Ascending aorta (tissue), 2 donors: ENCODE measurements around the gene RIN2. TPM values are rescaled to one million over a fixed set of nuclear protein-coding genes. Genes with fewer than 3 reads are reported as not detected.
A peak's percentile ranks its signal among the peaks of the same experiment; 100 is the strongest.

Experiments
- DNase-seq, 2 donors: peaks; one replicate each; pipeline ENCODE4 v3.0.0-alpha.2; 2019; ENCODE audit warnings: low spot score in 2 of 2
- H3K27ac ChIP-seq, 2 donors: fragments of 200-600 bp; sonication (generic); one replicate each; pipeline ENCODE4 v1.5.1; 2016 to 2017; ENCODE audit warnings: mild to moderate bottlenecking in 1 of 2
- H3K27me3 ChIP-seq: fragments of 200-600 bp; sonication (generic); one replicate; pipeline ENCODE4 v1.5.1; 2017
- H3K36me3 ChIP-seq, 2 donors: fragments of 200-600 bp; sonication (generic); one replicate each; pipeline ENCODE4 v1.5.1; 2016
- H3K4me1 ChIP-seq, 2 donors: fragments of 200-600 bp; sonication (generic); one replicate each; pipeline ENCODE4 v1.5.1; 2016 to 2017; ENCODE audit warnings: mild to moderate bottlenecking in 1 of 2
- H3K4me3 ChIP-seq, 2 donors: fragments of 200-600 bp; sonication (generic); one replicate each; pipeline ENCODE4 v1.5.1; 2016 to 2017; ENCODE audit warnings: mild to moderate bottlenecking in 1 of 2
- H3K9me3 ChIP-seq, 2 donors: fragments of 200-600 bp; sonication (generic); one replicate each; pipeline ENCODE4 v1.5.1; 2016
- intact Hi-C: fragments of 100-400 bp; cut with DNase I; formaldehyde crosslinking; loops from one replicate; pipeline ENCODE4 v1.15.1; 2023
- total RNA-seq: library from RNA; depleted of rRNA; stranded (reverse); fragments of >200 nt; gene quantifications from one replicate; pipeline ENCODE4 v1.1.0, GENCODE V29; 2016
- TF ChIP-seq, protein P1 (sequence below), 3 experiments: fragments of 200-600 bp in 2 of 3; fragments of 450-650 bp in 1 of 3; sonication (generic) in 2 of 3; IDR thresholded peaks; one replicate each; pipeline ENCODE4 v1.5.1; 2016 to 2019; ENCODE audit warnings: antibody characterized with exemption in 3 of 3, mild to moderate bottlenecking in 1 of 3, moderate library complexity in 1 of 3

RIN2 gene
- total RNA-seq, 1 donor from 2014 or later = 45.7 TPM

DNA sequence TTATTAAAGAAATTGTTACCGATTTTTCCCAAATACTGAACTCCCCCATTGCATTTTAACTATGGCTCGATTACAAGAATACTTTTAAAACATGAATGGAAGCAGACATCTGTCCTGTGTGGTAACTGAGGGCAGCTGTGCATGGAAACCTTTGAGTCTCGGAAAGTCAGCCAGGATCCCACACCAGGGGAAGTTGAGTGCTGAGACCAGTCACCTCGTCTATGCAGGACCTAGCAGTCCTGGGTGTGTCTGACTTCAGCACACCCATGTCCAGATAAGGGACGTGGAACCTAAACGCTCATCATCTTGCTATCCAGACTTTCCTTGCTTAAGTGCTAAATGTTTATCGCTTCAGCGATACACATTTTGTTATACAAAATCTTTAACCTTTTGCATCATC is 6.1 kb downstream of the RIN2 start:
- DNase-seq = peak in 1 of 2 donors; percentile 19
- Histone ChIP-seq H3K27ac (no peak overlapping the region), H3K36me3 (no peaks in the 10 kb centered on the region), H3K4me3 (no peak overlapping the region), H3K4me1 (peaks cover 0 to 10% of the 10 kb centered on the region in 2 donors), H3K27me3 (no peaks in the 10 kb centered on the region), H3K9me3 (no peaks in the 10 kb centered on the region)
- TF ChIP-seq, protein P1, sequence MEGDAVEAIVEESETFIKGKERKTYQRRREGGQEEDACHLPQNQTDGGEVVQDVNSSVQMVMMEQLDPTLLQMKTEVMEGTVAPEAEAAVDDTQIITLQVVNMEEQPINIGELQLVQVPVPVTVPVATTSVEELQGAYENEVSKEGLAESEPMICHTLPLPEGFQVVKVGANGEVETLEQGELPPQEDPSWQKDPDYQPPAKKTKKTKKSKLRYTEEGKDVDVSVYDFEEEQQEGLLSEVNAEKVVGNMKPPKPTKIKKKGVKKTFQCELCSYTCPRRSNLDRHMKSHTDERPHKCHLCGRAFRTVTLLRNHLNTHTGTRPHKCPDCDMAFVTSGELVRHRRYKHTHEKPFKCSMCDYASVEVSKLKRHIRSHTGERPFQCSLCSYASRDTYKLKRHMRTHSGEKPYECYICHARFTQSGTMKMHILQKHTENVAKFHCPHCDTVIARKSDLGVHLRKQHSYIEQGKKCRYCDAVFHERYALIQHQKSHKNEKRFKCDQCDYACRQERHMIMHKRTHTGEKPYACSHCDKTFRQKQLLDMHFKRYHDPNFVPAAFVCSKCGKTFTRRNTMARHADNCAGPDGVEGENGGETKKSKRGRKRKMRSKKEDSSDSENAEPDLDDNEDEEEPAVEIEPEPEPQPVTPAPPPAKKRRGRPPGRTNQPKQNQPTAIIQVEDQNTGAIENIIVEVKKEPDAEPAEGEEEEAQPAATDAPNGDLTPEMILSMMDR (IDR thresholded peaks at IDR 0.05) = no peak
- intact Hi-C loops = no loop called here

DNA sequence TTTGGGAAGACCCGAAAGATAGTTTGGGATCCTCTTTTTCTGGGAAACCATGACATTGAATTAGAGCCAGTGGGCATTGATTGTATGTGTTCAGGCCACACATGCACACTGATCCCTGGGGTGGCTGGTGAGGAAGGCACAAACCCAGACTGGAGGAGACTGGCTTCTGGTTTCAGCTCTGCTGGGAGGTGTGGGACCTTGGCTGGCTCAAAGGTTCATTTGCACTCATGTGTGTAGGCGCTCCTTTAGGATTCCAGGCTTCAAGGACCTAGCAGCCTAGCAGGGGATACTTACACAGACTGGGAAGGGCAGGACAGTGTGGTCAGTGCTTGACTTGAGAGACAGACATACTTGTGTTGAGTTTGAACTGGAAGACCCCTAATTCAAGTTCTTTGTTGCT is 7.2 kb downstream of the RIN2 start:
- intact Hi-C loops = no loop called here
- Histone ChIP-seq H3K4me3 (no peak overlapping the region), H3K9me3 (no peaks in the 10 kb centered on the region), H3K27ac (no peak overlapping the region), H3K36me3 (no peaks in the 10 kb centered on the region), H3K4me1 (peaks cover 0 to 1% of the 10 kb centered on the region in 2 donors), H3K27me3 (no peaks in the 10 kb centered on the region)
- DNase-seq = peak in 1 of 2 donors; percentile 54
- TF ChIP-seq, protein P1 (IDR thresholded peaks at IDR 0.05) = no peak

DNA sequence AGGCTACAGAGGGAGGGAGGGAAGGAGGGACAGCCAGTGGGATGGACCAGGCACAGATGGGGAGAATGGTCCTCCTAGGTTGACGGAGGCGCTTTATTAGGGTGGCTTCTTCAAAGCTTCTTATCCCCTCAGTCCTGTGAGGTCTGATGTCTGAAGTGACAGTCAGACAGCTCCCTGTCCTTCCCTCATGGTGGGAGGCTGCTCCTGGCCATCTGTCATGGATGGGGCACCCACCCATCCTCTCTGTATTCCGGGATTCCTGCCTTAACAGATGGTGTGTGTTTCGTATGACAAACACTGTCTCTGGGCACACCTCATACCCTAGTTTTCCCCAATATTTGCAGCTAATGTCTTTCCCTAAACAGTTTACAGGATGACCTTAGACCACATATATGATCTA is 7.9 kb downstream of the RIN2 start:
- Histone ChIP-seq H3K36me3 (no peaks in the 10 kb centered on the region), H3K9me3 (no peaks in the 10 kb centered on the region), H3K27ac (no peak overlapping the region), H3K4me3 (no peak overlapping the region), H3K27me3 (no peaks in the 10 kb centered on the region), H3K4me1 (no peaks in the 10 kb centered on the region)
- TF ChIP-seq, protein P1 (IDR thresholded peaks at IDR 0.05) = no peak
- intact Hi-C loops = no loop called here
- peak in 1 of 2 donors; percentile 15 for DNase-seq

DNA sequence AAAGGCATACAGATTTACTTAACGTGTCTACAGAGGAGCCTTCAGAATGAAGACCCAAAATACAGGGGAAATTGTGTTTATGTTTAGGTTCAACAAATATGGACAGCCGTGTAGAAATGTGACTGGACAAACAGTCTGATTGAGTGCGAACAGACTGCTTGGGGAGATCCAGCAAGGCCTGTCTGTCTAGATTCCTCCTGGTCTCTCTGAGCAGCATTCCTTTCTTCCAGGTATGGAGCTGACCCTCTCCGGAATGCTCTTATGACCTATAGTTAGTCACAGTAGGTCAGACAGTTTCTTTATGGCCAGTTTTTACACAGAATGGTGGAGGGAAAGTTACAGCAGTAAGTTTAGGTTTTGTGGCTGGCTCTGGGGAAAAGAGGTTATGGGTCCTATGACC is 9.0 kb downstream of the RIN2 start:
- Histone ChIP-seq H3K27ac (no peak overlapping the region), H3K4me1 (no peaks in the 10 kb centered on the region), H3K27me3 (no peaks in the 10 kb centered on the region), H3K9me3 (no peaks in the 10 kb centered on the region), H3K36me3 (no peaks in the 10 kb centered on the region), H3K4me3 (no peak overlapping the region)
- no peak for DNase-seq
- TF ChIP-seq, protein P1 (IDR thresholded peaks at IDR 0.05) = no peak
- intact Hi-C loops = no loop called here

DNA sequence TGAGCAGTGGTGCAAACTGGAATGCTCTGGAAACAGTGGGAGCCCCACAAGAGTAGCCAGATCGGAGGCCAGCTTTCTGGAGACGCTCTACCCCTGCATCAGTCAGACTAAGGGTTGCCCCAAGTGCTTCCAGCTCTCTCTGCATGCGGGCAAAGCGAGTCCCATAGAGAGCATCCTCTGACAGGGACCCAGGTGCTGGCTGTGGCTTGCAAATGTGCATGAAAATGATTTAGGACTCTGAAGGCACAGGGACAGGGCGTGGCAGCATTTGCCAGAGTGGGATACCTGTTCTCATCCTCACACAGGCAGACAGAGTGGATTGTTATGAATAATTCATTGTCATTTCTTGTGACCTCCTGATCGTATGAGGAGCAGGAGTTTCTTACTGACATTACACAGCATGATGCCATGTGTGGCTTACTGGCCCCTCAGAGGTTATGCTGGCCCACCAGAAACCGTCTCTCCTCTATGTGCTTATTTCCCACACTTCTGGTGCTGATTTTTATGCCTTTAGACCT is 10.3 kb downstream of the RIN2 start:
- no peaks in the 10 kb centered on the region for H3K27me3 ChIP-seq
- H3K27ac ChIP-seq = no peak overlapping the region
- TF ChIP-seq, protein P1 (IDR thresholded peaks at IDR 0.05) = no peak
- H3K36me3 ChIP-seq = no peaks in the 10 kb centered on the region
- intact Hi-C loops = no loop called here
- no peaks in the 10 kb centered on the region for H3K9me3 ChIP-seq
- peak in 1 of 2 donors; percentile 11 for DNase-seq
- no peak overlapping the region for H3K4me3 ChIP-seq
- H3K4me1 ChIP-seq = no peaks in the 10 kb centered on the region

DNA sequence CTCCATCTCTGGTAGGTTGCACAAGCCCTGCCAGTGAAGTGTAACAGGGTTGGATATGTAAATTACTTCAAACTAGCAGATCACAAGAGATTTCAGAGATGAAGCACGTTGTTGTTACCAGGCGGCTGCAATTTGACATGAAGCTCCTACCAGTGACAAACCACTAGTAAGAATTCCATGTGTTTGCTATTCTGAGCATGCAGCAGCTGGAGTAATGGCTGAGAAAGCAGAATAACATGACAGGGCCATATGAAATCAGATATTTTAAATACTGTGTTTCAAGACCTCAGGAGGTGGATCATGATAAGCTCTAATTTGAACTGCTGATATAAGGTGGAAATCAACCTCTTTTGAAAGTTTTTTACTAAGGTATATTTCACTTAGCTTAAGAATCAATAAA is 11.4 kb downstream of the RIN2 start:
- intact Hi-C loops = no loop called here
- H3K27me3 ChIP-seq = no peaks in the 10 kb centered on the region
- TF ChIP-seq, protein P1 (IDR thresholded peaks at IDR 0.05) = no peak
- H3K27ac ChIP-seq = no peak overlapping the region
- H3K9me3 ChIP-seq = no peaks in the 10 kb centered on the region
- DNase-seq = no peak
- H3K36me3 ChIP-seq = no peaks in the 10 kb centered on the region
- no peak overlapping the region for H3K4me3 ChIP-seq
- H3K4me1 ChIP-seq = peaks cover 0 to 4% of the 10 kb centered on the region in 2 donors
